Measurements from ENCODE around the gene TMEM88. TPM values are rescaled to one million over a fixed set of nuclear protein-coding genes. Genes with fewer than 3 reads are reported as not detected.

TMEM88 gene
- total RNA-seq, 1 donor from 2014 or later: 23.7 TPM

GRCh38 chr17:7894226-7894625, 39.4 kb downstream of the TMEM88 start:
- no peak for DNase-seq
- Mint-ChIP-seq H3K4me3 (ENCODE audit: unreplicated experiment) (no peak overlapping the region), H3K9me3 (ENCODE audit: unreplicated experiment) (peaks cover 9% of the 10 kb centered on the region), H3K27me3 (ENCODE audit: unreplicated experiment) (peaks cover 8% of the 10 kb centered on the region), H3K27ac (ENCODE audit: unreplicated experiment) (peak overlapping the region; percentile 80), H3K4me1 (ENCODE audit: low read depth, unreplicated experiment) (peaks cover 13% of the 10 kb centered on the region), H3K36me3 (ENCODE audit: unreplicated experiment) (peaks cover 16% of the 10 kb centered on the region)
- TF ChIP-seq CTCF (IDR thresholded peaks at IDR 0.05; ENCODE audit: partially characterized antibody, unreplicated experiment): no peak

GRCh38 chr17:7894866-7895265, 40.0 kb downstream of the TMEM88 start:
- TF ChIP-seq CTCF (IDR thresholded peaks at IDR 0.05; ENCODE audit: partially characterized antibody, unreplicated experiment): no peak
- peak overlapping the region; percentile 27 for H3K4me3 Mint-ChIP-seq (ENCODE audit: unreplicated experiment)
- peaks cover 8% of the 10 kb centered on the region for H3K27me3 Mint-ChIP-seq (ENCODE audit: unreplicated experiment)
- H3K9me3 Mint-ChIP-seq (ENCODE audit: unreplicated experiment): peaks cover 8% of the 10 kb centered on the region
- H3K4me1 Mint-ChIP-seq (ENCODE audit: low read depth, unreplicated experiment): peaks cover 13% of the 10 kb centered on the region
- peaks cover 16% of the 10 kb centered on the region for H3K36me3 Mint-ChIP-seq (ENCODE audit: unreplicated experiment)
- peak overlapping the region; percentile 80 for H3K27ac Mint-ChIP-seq (ENCODE audit: unreplicated experiment)
- no peak for DNase-seq

GRCh38 chr17:7897090-7897489, 42.2 kb downstream of the TMEM88 start:
- peaks cover 10% of the 10 kb centered on the region for H3K4me1 Mint-ChIP-seq (ENCODE audit: low read depth, unreplicated experiment)
- peaks cover 16% of the 10 kb centered on the region for H3K36me3 Mint-ChIP-seq (ENCODE audit: unreplicated experiment)
- H3K27me3 Mint-ChIP-seq (ENCODE audit: unreplicated experiment): peaks cover 5% of the 10 kb centered on the region
- H3K27ac Mint-ChIP-seq (ENCODE audit: unreplicated experiment): no peak overlapping the region
- TF ChIP-seq CTCF (IDR thresholded peaks at IDR 0.05; ENCODE audit: partially characterized antibody, unreplicated experiment): no peak
- no peak for DNase-seq
- peaks cover 3% of the 10 kb centered on the region for H3K9me3 Mint-ChIP-seq (ENCODE audit: unreplicated experiment)
- H3K4me3 Mint-ChIP-seq (ENCODE audit: unreplicated experiment): no peak overlapping the region

- H3K27ac Mint-ChIP-seq (ENCODE audit: unreplicated experiment): no peak overlapping the region
- no peak overlapping the region for H3K4me3 Mint-ChIP-seq (ENCODE audit: unreplicated experiment)
- TF ChIP-seq CTCF (IDR thresholded peaks at IDR 0.05; ENCODE audit: partially characterized antibody, unreplicated experiment): no peak
- DNase-seq: no peak
- H3K27me3 Mint-ChIP-seq (ENCODE audit: unreplicated experiment): peaks cover 5% of the 10 kb centered on the region
- peaks cover 3% of the 10 kb centered on the region for H3K9me3 Mint-ChIP-seq (ENCODE audit: unreplicated experiment)
- H3K4me1 Mint-ChIP-seq (ENCODE audit: low read depth, unreplicated experiment): peaks cover 9% of the 10 kb centered on the region
- peaks cover 16% of the 10 kb centered on the region for H3K36me3 Mint-ChIP-seq (ENCODE audit: unreplicated experiment)
Measured at GRCh38 chr17:7897773-7898172, 42.9 kb downstream of the TMEM88 start.

- DNase-seq: no peak
- peaks cover 3% of the 10 kb centered on the region for H3K9me3 Mint-ChIP-seq (ENCODE audit: unreplicated experiment)
Measured at GRCh38 chr17:7903154-7904103, 48.6 kb downstream of the TMEM88 start.

More at GRCh38 chr17:7903154-7904103, 48.6 kb downstream of the TMEM88 start:
- Mint-ChIP-seq H3K4me1 (ENCODE audit: low read depth, unreplicated experiment) (peaks cover 7% of the 10 kb centered on the region), H3K27me3 (ENCODE audit: unreplicated experiment) (peaks cover 2% of the 10 kb centered on the region), H3K4me3 (ENCODE audit: unreplicated experiment) (no peak overlapping the region), H3K27ac (ENCODE audit: unreplicated experiment) (no peak overlapping the region), H3K36me3 (ENCODE audit: unreplicated experiment) (peaks cover 24% of the 10 kb centered on the region)
- TF ChIP-seq CTCF (IDR thresholded peaks at IDR 0.05; ENCODE audit: partially characterized antibody, unreplicated experiment): no peak
